RWPE2 (cell line): ENCODE measurements around the gene PDE6B.

Experiments
- ATAC-seq: fragments of 200-7000 bp; cut with Tn5 transposase; 3 replicates; pipeline ENCODE4 v1.9.1; 2021; ENCODE audit warnings: low read depth
- DNase-seq: peaks from one replicate; pipeline ENCODE4 v3.0.0-alpha.2; 2020; ENCODE audit warnings: low spot score
- H3K27ac ChIP-seq: fragments of 450-650 bp; 2 replicates; pipeline ENCODE4 v1.5.1; 2017; ENCODE audit warnings: mild to moderate bottlenecking; ENCODE audit not compliant: poor library complexity, severe bottlenecking
- H3K27me3 ChIP-seq: fragments of 250-450 bp; sonication (Bioruptor Pico); 2 replicates; pipeline ENCODE4 v1.5.1; 2021; ENCODE audit warnings: mild to moderate bottlenecking, moderate library complexity; ENCODE audit not compliant: insufficient read depth, poor library complexity, severe bottlenecking
- H3K36me3 ChIP-seq: fragments of 250-450 bp; sonication (Bioruptor Pico); 2 replicates; pipeline ENCODE4 v1.5.1; 2020; ENCODE audit warnings: low read depth, mild to moderate bottlenecking, moderate library complexity
- H3K4me1 ChIP-seq: fragments of 250-450 bp; sonication (Bioruptor Pico); 2 replicates; pipeline ENCODE4 v1.5.1; 2021; ENCODE audit warnings: mild to moderate bottlenecking, moderate library complexity; ENCODE audit not compliant: insufficient read depth, poor library complexity, severe bottlenecking
- H3K4me3 ChIP-seq: fragments of 250-450 bp; sonication (Bioruptor Pico); 2 replicates; pipeline ENCODE4 v1.5.1; 2021; ENCODE audit warnings: mild to moderate bottlenecking, moderate library complexity; ENCODE audit not compliant: severe bottlenecking
- H3K9me3 ChIP-seq: fragments of 250-450 bp; sonication (Bioruptor Pico); 2 replicates; pipeline ENCODE4 v1.5.1; 2021; ENCODE audit warnings: mild to moderate bottlenecking, moderate library complexity; ENCODE audit not compliant: severe bottlenecking
- CTCF ChIP-seq: fragments of 450-650 bp; IDR thresholded peaks from one replicate; pipeline ENCODE4 v1.5.1; 2017; ENCODE audit warnings: mild to moderate bottlenecking, moderate library complexity; ENCODE audit not compliant: poor library complexity, severe bottlenecking

PDE6B gene

GRCh38 chr4:708631-708933 lies 83.2 kb downstream of the PDE6B start:
- no peak for TF ChIP-seq CTCF
- DNase-seq (no peak), ATAC-seq (no peak)
- H3K27ac ChIP-seq, result no peak overlapping the region
- no peak overlapping the region for H3K4me3 ChIP-seq
- H3K36me3 ChIP-seq, result peaks cover 19% of the 10 kb centered on the region
- H3K27me3 ChIP-seq, result no peaks in the 10 kb centered on the region
- H3K4me1 ChIP-seq, result no peaks in the 10 kb centered on the region
- H3K9me3 ChIP-seq, result no peaks in the 10 kb centered on the region

- no peaks in the 10 kb centered on the region for H3K9me3 ChIP-seq
- no peak overlapping the region for H3K27ac ChIP-seq
- no peak for TF ChIP-seq CTCF
- no peaks in the 10 kb centered on the region for H3K27me3 ChIP-seq
- no peak for ATAC-seq
- no peaks in the 10 kb centered on the region for H3K4me1 ChIP-seq
- no peak for DNase-seq
- H3K4me3 ChIP-seq, result no peak overlapping the region
- H3K36me3 ChIP-seq, result peaks cover 19% of the 10 kb centered on the region
These were observed 84.0 kb downstream of the PDE6B start for GRCh38 chr4:709348-709747.

GRCh38 chr4:710116-710515 lies 84.7 kb downstream of the PDE6B start:
- TF ChIP-seq CTCF, result no peak
- no peak overlapping the region for H3K27ac ChIP-seq

GRCh38 chr4:710916-711315 lies 85.5 kb downstream of the PDE6B start:
- no peak for TF ChIP-seq CTCF
- no peaks in the 10 kb centered on the region for H3K4me1 ChIP-seq
- H3K4me3 ChIP-seq, result no peak overlapping the region
- DNase-seq, result peak; percentile 31
- ATAC-seq, result no peak
- H3K9me3 ChIP-seq, result no peaks in the 10 kb centered on the region
- no peak overlapping the region for H3K27ac ChIP-seq
- H3K27me3 ChIP-seq, result no peaks in the 10 kb centered on the region
- peaks cover 19% of the 10 kb centered on the region for H3K36me3 ChIP-seq

More at GRCh38 chr4:710116-710515, 84.7 kb downstream of the PDE6B start:
- no peaks in the 10 kb centered on the region for H3K9me3 ChIP-seq
- no peaks in the 10 kb centered on the region for H3K4me1 ChIP-seq
- H3K4me3 ChIP-seq, result no peak overlapping the region
- peaks cover 19% of the 10 kb centered on the region for H3K36me3 ChIP-seq
- no peaks in the 10 kb centered on the region for H3K27me3 ChIP-seq
- no peak for ATAC-seq
- DNase-seq, result peak; percentile 49

- Histone ChIP-seq H3K27ac (no peak overlapping the region), H3K4me3 (no peak overlapping the region), H3K4me1 (no peaks in the 10 kb centered on the region), H3K27me3 (no peaks in the 10 kb centered on the region), H3K36me3 (peaks cover 19% of the 10 kb centered on the region), H3K9me3 (no peaks in the 10 kb centered on the region)
- ATAC-seq (no peak), DNase-seq (no peak)
- no peak for TF ChIP-seq CTCF
These were observed 86.7 kb downstream of the PDE6B start for GRCh38 chr4:712093-712492.
